Panc1 (cell line): Measurements from ENCODE around the gene DUSP1. TPM values are rescaled to one million over a fixed set of nuclear protein-coding genes. Genes with fewer than 3 reads are reported as not detected.

Source experiments
- ATAC-seq: fragments of 200-7000 bp; cut with Tn5 transposase; 2 replicates; pipeline ENCODE4 v1.9.1; 2020; ENCODE audit warnings: mild to moderate bottlenecking, moderate library complexity
- BruUV-seq: library from RNA; stranded (reverse); fragments of 400-500 nt; replicated peaks from 2 replicates; lab custom pipeline; 2021; lab: Mats Ljungman, UMichigan
- CTCF ChIA-PET: fragments of 300-600 bp; sonication (Branson Sonifier 250); formaldehyde crosslinking; loops from one replicate; lab custom pipeline; 2022; ENCODE audit warnings: antibody characterized with exemption; lab: Charles Lee
- POLR2A ChIA-PET: fragments of 300-600 bp; sonication (Branson Sonifier 250); formaldehyde crosslinking; loops from one replicate; lab custom pipeline; 2022; ENCODE audit warnings: antibody characterized with exemption; lab: Charles Lee
- DNase-seq: peaks from one replicate; pipeline ENCODE4 v3.0.0-alpha.2; 2010; ENCODE audit warnings: low read depth, low spot score
- H3K27ac ChIP-seq: 2 replicates; pipeline ENCODE4 v1.5.1; 2011; ENCODE audit warnings: mild to moderate bottlenecking, low read length, inconsistent platforms
- H3K27me3 ChIP-seq: fragments of 200-500 bp; sonication (Bioruptor generic); 2 replicates; pipeline ENCODE4 v1.6.0; 2014; ENCODE audit warnings: low read length, inconsistent platforms; ENCODE audit not compliant: control insufficient read depth, insufficient read depth
- H3K36me3 ChIP-seq: fragments of 200-500 bp; sonication (Bioruptor generic); 2 replicates; pipeline ENCODE4 v1.5.1; 2014; ENCODE audit warnings: inconsistent platforms, mild to moderate bottlenecking, low read length, moderate library complexity; ENCODE audit not compliant: control insufficient read depth, insufficient read depth
- H3K4me1 ChIP-seq: 2 replicates; pipeline ENCODE4 v1.5.1; 2011; ENCODE audit warnings: inconsistent platforms, mild to moderate bottlenecking, low read length, moderate library complexity; ENCODE audit not compliant: control insufficient read depth, insufficient read depth
- H3K4me3 ChIP-seq, 2 experiments: 2 replicates each; pipeline ENCODE4 v1.5.1; 2011 to 2012; ENCODE audit warnings: low read depth in 2 of 2, low read length in 2 of 2, mild to moderate bottlenecking in 2 of 2, inconsistent platforms in 1 of 2, moderate library complexity in 1 of 2
- H3K9me3 ChIP-seq: fragments of 200-500 bp; sonication (Bioruptor generic); 2 replicates; pipeline ENCODE4 v1.5.1; 2014; ENCODE audit warnings: low read depth, mild to moderate bottlenecking, inconsistent platforms, low read length, moderate library complexity; ENCODE audit not compliant: control insufficient read depth, insufficient read depth
- CTCF ChIP-seq: fragments of 450-650 bp; IDR thresholded peaks from 2 replicates; pipeline ENCODE4 v1.5.1; 2017; ENCODE audit warnings: mild to moderate bottlenecking
- POLR2AphosphoS5 ChIP-seq: IDR thresholded peaks from 2 replicates; pipeline ENCODE4 v1.6.1; 2012; ENCODE audit warnings: mild to moderate bottlenecking, low read depth, low read length, moderate library complexity
- SIN3A ChIP-seq: IDR thresholded peaks from 2 replicates; pipeline ENCODE4 v1.6.1; 2012; ENCODE audit warnings: low read depth, mild to moderate bottlenecking, low read length, moderate library complexity, borderline replicate concordance; ENCODE audit not compliant: insufficient read depth
- TCF7L2 ChIP-seq: IDR thresholded peaks from 2 replicates; pipeline ENCODE4 v1.6.1; 2011; ENCODE audit warnings: mild to moderate bottlenecking, low read depth, low read length, inconsistent platforms
- in situ Hi-C: cut with HindIII; loops from 2 replicates; pipeline ENCODE4 v1.10.0; 2016; ENCODE audit warnings: low sequenced_read_pairs, low pct_unique_long_range_greater_than_20kb
- intact Hi-C: fragments of 100-400 bp; cut with micrococcal nuclease; formaldehyde crosslinking; loops from one replicate; pipeline ENCODE4 v1.10.0; 2022; ENCODE audit not compliant: unreplicated experiment
- total RNA-seq: library from RNA; stranded (reverse); gene quantifications from one replicate; pipeline ENCODE4 v1.2.1, GENCODE V29; 2021; ENCODE audit not compliant: unreplicated experiment
- TF ChIP-seq, protein P1 (sequence below), 2 experiments: IDR thresholded peaks; 2 replicates each; pipeline ENCODE4 v1.6.1; 2011 to 2012; ENCODE audit warnings: low read depth in 2 of 2, control low read depth in 1 of 2, low read length in 1 of 2, mild to moderate bottlenecking in 1 of 2, moderate library complexity in 1 of 2; ENCODE audit not compliant: insufficient read depth in 1 of 2

DUSP1 gene
- total RNA-seq, 1 experiment from 2014 or later = 79.9 TPM

DNA sequence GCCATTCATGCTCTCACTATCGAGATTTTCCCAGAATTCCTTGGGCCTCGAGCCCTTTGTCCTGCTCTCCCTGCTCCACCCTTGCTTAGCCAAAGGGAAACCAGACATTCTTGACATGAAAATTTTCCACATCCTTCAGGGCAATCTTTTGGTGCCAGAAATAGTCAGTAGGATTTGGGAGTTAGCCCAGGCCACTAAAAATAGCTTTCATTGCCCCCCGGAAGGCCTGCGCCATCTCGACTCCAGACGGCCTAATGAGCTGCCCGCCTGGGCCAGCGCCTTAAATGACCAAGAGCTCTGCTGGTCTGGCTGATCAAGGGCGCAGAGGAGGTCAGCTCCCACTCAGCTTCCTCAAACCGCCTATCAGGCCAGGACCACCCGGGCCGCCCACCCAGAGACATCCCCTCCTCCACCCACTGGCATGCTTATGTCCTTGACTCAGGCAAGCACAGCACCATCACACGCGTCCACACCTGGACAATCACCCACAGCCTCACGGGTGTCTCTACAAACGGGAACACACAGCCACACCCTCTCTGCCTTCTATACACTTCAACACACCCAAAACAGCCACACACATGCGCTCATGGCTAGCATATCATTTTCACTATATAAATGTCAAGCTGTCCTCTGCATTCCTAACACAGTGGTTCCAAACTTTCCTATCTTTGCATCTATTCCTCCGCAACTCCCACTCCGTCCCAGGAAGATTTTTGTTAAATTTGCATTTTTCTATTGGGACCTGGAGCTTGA is 20.9 kb downstream of the DUSP1 start:
- POLR2A ChIA-PET = interaction anchor here (0.6 kb wide), 1 partner anchor 21 kb away, joined by 4 read pairs; no protein-coding TSS in a partner anchor
- Histone ChIP-seq H3K9me3 (no peaks in the 10 kb centered on the region; the same call in 1 of the 2 replicates), H3K27me3 (no peaks in the 10 kb centered on the region), H3K4me3 (no peak overlapping the region), H3K27ac (no peak overlapping the region), H3K36me3 (no peaks in the 10 kb centered on the region; the same call in 1 of the 2 replicates), H3K4me1 (no peaks in the 10 kb centered on the region)
- DNase-seq = no peak
- ATAC-seq = no peak
- intact Hi-C loops = no loop called here
- TF ChIP-seq CTCF (no peak), POLR2AphosphoS5 (no peak), TCF7L2 (no peak), SIN3A (no peak)
- TF ChIP-seq, protein P1, sequence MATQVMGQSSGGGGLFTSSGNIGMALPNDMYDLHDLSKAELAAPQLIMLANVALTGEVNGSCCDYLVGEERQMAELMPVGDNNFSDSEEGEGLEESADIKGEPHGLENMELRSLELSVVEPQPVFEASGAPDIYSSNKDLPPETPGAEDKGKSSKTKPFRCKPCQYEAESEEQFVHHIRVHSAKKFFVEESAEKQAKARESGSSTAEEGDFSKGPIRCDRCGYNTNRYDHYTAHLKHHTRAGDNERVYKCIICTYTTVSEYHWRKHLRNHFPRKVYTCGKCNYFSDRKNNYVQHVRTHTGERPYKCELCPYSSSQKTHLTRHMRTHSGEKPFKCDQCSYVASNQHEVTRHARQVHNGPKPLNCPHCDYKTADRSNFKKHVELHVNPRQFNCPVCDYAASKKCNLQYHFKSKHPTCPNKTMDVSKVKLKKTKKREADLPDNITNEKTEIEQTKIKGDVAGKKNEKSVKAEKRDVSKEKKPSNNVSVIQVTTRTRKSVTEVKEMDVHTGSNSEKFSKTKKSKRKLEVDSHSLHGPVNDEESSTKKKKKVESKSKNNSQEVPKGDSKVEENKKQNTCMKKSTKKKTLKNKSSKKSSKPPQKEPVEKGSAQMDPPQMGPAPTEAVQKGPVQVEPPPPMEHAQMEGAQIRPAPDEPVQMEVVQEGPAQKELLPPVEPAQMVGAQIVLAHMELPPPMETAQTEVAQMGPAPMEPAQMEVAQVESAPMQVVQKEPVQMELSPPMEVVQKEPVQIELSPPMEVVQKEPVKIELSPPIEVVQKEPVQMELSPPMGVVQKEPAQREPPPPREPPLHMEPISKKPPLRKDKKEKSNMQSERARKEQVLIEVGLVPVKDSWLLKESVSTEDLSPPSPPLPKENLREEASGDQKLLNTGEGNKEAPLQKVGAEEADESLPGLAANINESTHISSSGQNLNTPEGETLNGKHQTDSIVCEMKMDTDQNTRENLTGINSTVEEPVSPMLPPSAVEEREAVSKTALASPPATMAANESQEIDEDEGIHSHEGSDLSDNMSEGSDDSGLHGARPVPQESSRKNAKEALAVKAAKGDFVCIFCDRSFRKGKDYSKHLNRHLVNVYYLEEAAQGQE (IDR thresholded peaks at IDR 0.05; ENCODE audit: insufficient read depth in 1 of 2, low read depth in 2 of 2, low read length in 1 of 2) = no peak
- CTCF ChIA-PET = interaction anchor here (0.7 kb wide), 1 partner anchor 15 kb away, joined by 3 read pairs; no protein-coding TSS in a partner anchor
- in situ Hi-C loops = no loop called here
- BruUV-seq = no TSS peak

- ATAC-seq (no peak), DNase-seq (no peak)
- intact Hi-C loops = no loop called here
- no peaks in the 10 kb centered on the region; the same call in 1 of the 2 replicates for H3K36me3 ChIP-seq
- no peaks in the 10 kb centered on the region for H3K27me3 ChIP-seq
- TF ChIP-seq, protein P1 (IDR thresholded peaks at IDR 0.05; ENCODE audit: insufficient read depth in 1 of 2, low read depth in 2 of 2, low read length in 1 of 2) = no peak
- CTCF ChIA-PET = no interaction called here
- in situ Hi-C loops = no loop called here
- POLR2A ChIA-PET = interaction anchor here (0.6 kb wide), 1 partner anchor 22 kb away, joined by 4 read pairs; no protein-coding TSS in a partner anchor
- no TSS peak for BruUV-seq
- no peaks in the 10 kb centered on the region; the same call in 1 of the 2 replicates for H3K9me3 ChIP-seq
- H3K27ac ChIP-seq = no peak overlapping the region
- no peaks in the 10 kb centered on the region for H3K4me1 ChIP-seq
- H3K4me3 ChIP-seq = no peak overlapping the region
Observed at GRCh38 chr5:172749076-172749475, 21.9 kb downstream of the DUSP1 start.
